Right renal cortex interstitium (tissue), 3 donors: ENCODE measurements around the gene FADD. TPM values are rescaled to one million over a fixed set of nuclear protein-coding genes. Genes with fewer than 3 reads are reported as not detected.

Experiments
- DNase-seq, 3 donors: peaks; one replicate each; pipeline ENCODE4 v3.0.0-alpha.2; 2013; ENCODE audit warnings: low read depth in 3 of 3, low spot score in 2 of 3
- polyA plus RNA-seq, 3 donors: library from polyadenylated mRNA; unstranded; fragments of 120-200 nt; gene quantifications; one replicate each; pipeline ENCODE4 v1.2.1, GENCODE V29; 2013; ENCODE audit not compliant: insufficient read length in 3 of 3

The FADD gene, protein sequence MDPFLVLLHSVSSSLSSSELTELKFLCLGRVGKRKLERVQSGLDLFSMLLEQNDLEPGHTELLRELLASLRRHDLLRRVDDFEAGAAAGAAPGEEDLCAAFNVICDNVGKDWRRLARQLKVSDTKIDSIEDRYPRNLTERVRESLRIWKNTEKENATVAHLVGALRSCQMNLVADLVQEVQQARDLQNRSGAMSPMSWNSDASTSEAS
- polyA plus RNA-seq = 10 to 100 TPM; 16.3 to 18.3 (median 17.3) TPM

DNA sequence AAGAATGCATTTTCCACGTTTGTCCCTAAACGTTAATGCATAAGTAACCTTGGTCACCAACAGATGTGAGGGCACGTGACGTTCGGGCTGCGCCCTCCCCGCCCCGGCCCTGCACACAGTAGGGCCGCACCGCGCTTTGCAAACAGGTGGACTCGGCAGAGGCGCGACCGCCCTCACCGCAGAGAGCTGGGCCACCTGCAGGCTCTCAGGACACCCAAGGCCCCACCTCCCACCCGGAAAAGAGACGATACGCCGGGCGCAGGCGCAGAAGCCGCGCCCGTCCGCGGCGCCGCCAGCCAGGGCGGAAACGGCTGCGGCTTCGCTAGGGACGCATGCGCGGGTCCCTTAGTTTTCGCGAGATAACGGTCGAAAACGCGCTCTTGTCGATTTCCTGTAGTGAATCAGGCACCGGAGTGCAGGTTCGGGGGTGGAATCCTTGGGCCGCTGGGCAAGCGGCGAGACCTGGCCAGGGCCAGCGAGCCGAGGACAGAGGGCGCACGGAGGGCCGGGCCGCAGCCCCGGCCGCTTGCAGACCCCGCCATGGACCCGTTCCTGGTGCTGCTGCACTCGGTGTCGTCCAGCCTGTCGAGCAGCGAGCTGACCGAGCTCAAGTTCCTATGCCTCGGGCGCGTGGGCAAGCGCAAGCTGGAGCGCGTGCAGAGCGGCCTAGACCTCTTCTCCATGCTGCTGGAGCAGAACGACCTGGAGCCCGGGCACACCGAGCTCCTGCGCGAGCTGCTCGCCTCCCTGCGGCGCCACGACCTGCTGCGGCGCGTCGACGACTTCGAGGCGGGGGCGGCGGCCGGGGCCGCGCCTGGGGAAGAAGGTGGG is at the start of gene FADD:
FADD (plus strand) TSS at position 377 of the 831 bp plus-strand sequence; CDS start at position 541, 164 bp downstream.
- peak; percentile 84 to 89 (median 87) for DNase-seq

DNA sequence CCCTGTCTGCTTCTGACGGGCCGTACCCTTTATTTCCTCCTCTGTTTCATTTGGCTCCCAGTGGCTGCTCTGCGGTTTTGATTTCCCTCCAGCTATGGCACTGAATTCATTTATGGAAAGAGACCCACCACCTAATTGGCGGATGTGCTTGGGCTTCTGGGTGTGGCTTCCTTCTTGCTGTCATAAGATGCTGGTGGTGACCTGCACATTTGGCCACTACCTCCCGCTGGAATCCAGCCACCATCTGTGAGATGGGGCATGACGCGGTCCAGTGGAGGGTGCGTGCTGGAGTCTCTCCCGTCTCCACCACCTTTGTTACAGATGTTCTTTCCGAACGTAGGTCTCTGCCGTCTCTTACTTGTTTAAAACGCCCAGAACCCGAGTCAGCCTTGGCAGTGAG is 47.7 kb upstream of the FADD start:
- no peak for DNase-seq

DNA sequence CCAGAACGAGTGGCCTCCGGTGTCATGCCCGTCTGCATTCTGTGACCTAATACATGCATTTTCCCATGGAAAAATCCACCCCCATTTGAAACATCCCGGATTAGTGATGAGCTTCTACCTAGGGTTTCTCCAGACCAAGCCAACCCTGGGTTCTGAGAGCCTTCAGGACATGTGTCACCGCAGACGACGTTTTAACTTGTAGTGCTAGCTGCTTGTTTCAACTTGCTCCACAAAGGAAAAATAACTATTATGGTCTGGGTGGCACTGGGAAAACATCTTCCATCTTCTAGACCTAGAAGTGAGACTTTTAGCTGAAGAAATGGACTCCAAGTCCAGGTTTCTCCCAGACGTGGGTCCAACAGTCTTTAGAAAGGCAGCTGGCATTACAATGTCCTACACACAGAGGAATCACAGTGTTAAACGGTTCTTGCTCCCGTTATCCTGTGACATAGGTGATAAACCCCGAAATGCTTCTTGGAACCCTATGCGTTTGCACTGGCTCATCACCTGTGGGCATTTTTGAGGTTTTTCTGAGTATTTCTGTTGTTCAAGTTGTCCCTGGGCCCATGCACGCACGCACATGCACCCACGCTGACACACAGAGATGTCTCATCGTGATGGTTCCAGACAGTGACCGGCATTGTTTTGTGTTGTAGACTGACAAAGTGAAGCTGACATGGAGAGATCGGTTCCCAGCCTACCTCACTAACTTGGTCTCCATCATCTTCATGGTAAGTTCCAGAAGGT is 46.6 kb upstream of the FADD start:
- DNase-seq = no peak

DNA sequence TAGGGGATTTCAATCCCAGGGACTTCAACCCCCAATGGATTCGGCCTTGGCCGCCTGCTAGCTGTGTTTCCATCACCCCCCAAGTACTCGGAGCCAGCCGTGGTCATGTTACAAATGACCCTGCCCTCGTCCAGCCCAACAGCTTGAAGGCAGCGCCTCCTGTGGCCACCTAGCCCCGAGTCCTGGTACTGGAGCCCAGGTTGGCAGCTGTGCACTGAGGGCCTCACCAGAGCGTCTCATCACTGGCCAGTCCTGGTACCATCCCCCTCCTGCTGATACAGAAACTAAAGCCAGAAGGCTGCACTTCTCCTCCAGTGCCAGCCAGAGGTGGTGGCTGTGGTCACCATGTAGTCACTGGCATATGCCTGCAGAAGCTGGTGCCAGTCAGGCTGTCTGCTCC is 44.9 kb upstream of the FADD start:
- DNase-seq = no peak

DNA sequence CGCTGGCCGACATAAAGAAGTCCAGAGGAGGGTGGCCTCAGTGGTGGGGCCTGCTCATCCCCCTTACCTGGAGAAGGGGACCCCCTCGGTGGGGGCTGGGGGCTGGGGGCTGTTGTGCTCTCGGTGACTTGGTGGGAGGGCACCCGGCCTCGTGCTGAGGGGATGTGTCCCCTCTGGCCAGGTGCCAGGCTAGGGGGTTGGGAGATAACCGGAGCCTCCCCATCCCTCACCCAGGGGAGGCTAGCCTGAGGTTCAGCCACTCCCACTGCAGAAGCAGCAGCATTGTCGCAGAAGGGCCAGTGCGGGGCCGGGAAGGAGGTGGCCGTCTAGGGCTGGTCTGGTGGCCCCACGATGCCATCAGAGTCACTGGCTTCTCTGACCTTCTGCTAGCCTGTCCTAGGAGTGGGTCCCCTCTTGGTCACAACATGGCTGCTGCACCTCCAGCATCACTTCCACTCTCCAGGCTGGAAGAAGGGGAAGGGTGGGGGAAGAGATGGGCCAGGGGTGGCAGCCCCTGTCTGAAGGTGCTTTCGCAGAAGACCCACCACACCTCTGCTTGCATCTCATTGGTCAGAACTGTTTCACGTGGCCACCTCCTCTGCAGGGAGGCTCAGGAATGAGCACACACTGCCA is 44.2 kb upstream of the FADD start:
- DNase-seq = no peak

DNA sequence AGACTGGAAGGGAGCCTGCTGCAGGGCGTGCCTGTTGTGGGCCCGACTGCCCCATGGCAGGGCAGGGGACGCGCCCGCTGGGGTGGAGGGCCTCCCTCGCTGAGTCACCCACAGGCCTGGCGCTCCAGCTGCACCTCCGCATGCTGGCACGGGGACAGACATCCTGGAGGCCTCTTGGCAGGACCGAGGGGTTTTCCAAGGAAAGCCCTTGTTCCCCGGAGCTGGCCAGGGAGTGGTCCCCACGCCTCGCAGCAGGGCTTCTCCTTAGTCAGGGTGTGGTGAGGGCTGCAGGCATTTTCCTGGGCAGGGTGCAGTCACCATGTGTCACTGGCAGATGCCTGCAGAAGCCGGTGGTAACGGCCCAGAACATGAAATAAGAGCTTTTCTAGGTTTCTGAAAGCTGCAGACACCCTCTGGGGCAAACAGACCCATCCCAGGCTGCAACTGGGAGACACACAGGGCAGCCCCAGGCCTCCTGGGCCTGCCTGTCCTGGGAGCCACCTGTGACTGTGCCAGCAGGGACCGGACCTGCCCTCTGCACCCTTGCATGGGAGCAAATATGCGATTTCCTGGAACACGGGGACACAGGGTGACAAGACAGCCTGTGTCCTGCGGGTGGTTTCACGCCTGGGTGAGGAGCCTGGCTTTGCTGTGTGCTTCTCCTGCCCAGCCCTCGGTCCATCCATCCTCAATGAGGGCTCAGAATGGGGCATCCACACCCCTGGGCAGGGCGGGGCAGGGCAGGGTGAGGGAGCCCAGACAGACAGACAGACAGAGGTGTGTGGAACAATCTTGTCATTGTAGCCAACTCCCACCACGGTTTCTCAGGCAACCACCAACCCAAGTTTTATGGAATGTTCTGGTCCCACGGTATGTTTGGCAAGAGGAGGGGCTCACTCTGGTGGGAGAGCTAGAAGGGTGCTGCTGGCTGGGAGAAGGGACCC is 43.2 kb upstream of the FADD start:
- DNase-seq = no peak

DNA sequence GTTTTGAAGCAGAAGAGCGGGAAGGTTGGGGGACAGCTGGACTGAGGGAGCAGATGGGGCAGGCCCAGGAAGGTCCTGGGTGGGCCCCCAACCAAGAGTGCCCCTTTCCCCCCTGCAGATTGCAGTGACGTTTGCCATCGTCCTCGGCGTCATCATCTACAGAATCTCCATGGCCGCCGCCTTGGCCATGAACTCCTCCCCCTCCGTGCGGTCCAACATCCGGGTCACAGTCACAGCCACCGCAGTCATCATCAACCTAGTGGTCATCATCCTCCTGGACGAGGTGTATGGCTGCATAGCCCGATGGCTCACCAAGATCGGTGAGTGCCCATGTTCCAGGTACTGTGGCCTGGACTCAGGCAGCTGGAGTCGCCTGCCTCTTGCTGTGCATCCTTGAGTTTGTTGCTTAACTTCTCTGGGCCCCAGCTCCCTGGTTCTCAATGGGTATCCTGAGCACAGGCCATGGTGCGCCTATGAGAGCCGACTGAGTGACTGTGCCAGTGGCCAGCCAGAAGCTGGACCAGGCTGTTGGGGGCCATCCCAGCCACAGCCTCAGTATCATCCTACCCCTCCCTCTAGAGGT is 42.0 kb upstream of the FADD start:
- DNase-seq = no peak

DNA sequence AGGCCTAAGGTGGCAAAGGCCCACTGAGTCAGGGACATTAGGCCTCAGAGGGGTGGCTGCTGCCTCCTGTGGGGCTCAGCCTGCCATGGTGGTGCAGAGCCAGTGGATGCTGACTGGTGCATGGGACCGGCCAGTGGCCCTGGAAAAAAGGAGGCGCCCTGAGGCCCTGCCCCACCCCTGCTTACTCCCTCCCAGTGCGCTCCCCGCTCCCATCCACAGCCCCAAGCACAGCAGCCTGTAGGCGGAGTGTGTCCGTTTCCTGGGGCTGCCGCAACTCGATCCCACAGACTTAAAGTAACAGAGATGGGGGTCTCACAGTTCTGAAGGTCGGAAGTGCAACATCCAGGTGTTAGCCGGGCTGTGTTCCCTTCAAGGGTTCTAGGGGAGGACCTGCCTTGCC is 38.4 kb upstream of the FADD start:
- DNase-seq = no peak

DNA sequence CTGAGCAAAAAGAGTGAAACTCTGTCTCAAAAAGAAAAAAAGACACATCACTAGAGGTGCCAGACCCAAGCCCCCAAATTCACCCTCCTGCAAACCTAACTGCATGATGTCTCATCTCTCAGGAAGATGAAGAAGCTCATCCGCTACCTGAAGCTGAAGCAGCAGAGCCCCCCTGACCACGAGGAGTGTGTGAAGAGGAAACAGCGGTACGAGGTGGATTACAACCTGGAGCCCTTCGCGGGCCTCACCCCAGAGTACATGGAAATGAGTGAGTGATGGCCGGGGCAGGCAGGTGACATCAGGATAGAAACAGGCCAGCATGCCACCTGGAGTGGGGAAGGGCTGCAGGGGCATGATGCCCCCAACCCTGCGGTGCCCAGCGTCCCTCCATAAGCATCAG is 36.0 kb upstream of the FADD start:
- no peak for DNase-seq

DNA sequence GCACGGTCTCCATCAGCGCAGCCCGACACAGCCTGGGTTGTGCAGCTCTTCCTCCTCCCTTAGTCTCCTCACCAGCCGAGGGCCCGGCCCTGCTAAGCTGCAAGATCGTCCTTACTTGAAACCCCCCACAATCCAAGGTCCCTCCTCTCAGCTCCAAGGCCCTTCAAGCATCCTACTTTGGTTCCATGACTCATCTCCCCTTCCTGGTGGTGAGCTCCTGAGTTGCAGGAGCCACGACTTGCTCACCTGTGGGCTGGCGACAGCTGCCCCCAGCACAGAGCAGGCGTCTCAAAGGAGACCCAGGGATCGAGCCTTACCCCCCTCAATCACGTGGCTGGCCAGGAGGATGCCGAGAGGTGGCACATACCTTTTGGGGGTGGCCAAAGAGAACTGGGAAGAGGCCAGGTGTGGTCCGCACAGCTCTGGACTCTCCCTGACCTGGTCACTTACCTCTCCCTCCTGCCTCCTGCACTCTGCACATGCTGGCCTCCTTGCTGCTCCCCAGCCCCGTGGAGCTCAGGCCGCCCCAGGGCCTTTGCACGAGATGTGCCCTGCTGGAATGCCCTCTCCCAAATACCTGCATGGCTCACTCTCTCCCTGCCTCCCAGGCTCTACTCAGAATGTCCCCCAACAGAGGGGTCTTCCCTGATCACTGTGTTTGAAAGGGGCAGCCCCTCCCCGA is 35.2 kb upstream of the FADD start:
- no peak for DNase-seq

DNA sequence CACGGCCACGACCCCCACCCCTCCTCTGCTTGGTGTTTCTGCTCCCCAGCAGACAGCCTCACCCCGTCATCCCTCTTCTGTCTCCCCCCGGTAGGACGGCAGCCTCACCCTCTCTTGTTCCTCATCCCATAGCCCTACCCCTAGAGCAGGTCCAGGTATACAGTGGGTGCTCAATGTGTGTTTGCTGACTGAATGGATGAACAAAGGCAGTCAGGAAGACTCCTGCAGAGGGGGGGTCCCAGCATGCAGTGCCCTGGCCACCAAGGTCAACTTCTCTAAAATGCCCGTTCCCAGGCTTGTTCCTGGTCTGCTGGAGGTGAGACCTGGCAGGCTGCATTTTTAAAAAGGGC is 34.7 kb upstream of the FADD start:
- no peak for DNase-seq

DNA sequence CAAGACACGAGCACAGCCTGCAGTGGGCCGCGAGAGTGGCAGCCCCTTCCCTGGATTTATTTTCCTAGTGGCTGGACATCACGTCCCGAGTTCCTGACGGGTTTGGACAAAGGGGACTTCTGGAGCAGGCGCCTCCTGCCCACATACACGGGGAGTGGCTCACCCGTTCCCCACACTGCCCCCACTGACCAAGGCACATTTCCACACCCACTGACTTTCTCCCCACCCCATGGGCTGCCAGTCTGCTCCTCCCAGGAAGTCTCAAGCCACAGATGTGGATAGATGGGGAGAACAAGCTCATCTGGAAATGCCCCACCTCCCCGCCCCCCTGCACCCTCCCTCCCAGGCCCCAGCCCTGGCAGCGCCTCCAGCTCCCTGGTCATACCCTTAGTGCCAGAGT is 34.0 kb upstream of the FADD start:
- DNase-seq = no peak

DNA sequence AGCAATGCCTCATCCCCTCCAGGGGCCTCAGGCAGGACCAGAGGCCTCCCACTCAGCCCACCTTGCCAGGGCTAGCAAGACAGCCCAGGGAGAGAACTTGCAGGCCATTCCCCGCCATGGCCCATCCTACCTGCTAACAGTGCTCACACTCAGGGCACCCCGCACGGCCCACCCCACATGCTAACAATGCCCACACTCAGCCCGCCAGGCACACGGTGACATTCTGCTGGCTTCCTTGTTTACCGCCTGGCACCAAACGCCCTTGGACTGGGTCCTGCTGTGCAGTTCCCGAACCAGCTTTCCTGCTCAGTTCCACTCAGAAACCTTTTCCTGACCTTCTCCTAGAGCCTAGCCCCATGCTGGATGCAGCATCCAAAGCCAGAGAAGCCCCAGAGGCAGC is 33.5 kb upstream of the FADD start:
- no peak for DNase-seq

DNA sequence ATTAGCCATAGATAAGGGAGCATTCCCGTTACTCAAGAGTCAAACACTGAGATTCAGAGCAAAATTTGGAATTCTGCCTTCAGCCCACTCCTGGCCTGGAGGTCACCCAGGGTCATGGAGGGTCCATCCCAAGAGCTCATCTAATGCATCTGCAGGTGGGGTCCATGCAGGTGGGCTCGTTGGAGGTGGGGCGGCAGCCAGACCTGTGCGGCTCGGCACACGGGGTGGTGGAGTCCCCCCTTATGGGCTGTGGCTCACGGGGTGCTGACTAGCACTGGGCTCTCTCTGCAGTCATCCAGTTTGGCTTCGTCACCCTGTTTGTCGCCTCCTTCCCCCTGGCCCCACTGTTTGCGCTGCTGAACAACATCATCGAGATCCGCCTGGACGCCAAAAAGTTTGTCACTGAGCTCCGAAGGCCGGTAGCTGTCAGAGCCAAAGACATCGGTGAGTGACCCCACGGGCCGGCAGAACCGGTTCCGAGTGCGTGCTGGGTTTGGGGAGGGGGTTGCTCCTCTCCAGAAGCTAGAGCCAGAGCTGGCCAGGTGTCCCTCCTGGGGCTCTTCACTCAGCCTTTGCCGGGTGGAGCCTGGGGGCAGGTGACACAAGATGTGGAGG is 32.4 kb upstream of the FADD start:
- DNase-seq = no peak

DNA sequence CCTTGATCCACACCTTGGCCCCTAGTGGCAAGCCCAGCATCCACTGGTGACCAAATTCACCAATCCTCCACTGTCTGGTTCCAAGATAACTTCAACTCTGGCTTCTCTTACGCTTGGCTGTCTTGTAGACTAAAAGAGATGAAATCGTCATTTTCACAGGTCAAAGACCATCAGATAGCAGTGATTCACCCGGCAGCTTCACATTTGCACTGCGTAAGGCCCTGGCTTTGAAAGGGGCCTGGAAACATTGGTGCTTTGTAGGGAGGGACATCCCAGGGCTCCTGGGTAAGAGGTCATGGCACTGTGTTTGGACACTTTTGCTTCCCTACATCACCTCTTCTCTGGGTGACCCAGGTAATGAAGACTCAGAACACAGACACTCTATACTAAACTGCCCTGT is 30.1 kb upstream of the FADD start:
- DNase-seq = no peak

DNA sequence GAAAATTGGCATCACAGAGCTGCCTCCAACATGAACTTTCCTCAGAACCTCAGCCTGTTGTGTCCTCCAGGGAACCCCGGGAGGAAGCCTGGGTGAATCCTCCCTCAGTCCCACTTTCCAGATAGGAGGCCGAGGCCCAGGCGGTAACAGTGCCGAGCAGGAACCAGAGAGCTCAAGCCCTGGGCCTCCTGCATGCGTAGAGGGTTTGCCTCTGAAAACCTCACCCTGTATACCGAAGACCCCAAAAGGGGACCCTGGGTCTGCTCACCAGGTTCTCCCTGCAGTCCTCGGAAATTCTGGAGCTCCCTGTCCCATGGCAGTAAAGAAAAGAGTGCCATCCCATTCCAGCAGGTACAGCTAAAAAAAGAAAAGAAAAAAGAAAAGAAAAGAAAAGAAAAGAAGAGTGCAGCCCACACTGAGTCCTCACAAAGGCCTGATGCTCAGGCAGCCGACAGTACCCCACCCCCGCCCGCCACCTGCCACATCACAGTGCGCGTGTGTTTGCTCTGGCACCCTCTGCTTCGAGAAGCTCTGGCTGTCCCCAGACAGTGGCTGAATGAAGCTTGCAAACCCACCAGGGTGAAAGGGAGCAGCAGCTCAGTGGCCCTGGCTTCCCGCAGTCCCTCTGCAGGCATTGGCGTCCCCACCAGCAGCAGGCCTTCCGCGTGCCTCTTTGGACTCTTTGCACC is 28.4 kb upstream of the FADD start:
- DNase-seq = no peak

DNA sequence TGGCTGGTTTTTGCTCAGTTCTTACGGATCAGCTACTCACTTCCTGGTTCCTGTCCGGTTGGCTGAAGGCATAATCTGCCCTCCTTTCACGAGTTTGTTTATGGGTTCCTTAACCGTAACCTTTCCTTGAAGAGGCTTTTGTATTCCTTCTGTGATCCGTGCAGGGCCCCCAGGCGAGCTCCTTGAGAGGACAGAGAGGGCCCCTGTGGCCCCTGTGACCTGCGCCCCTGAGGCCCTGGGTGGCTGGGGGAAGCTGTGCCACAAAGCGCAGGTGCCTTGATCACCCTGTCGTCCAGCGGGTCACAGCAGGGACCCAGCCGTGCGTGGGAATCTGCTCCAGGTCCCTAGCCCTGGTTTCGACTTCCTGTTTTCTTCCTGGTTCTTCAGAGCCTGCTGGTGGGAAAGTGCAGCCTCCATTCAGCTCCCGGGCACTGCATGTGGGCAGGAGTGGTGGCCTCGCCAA is 27.8 kb upstream of the FADD start:
- peak in 1 of 3 donors; percentile 29 for DNase-seq
